ENCODE results near the gene WASF2.
"Not testable (repeated sequence)": the region's sequence is repeated elsewhere in the genome, so short reads cannot be mapped to it uniquely, and the experiment has no call there.

Gene WASF2

GRCh38 chr1:27451343-27451742, 38.6 kb downstream of the WASF2 start:
- DNase-seq (ENCODE audit: low read depth) = no peak

GRCh38 chr1:27448982-27449381, 41.0 kb downstream of the WASF2 start:
- no peak for DNase-seq (ENCODE audit: low read depth)

DNA sequence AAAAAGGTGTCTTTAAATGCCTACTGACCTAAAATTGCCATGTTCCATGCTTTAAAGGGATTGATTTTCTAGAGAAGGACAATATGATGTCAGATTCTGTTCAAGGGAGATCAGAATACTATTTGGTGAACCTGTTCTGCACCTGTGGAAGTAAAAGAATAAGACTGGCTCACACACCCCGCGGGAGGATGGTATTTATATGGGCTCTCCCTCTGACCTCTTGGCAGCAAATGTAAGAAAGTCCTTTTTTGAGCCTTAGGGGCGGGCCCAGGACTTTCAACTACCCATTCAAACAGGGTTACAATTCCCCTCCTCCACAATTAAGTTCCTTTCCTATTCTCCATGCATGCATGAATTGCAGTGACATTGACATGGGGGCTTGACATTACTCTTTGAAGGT, 42.1 kb downstream of the WASF2 start:
- no peak for DNase-seq (ENCODE audit: low read depth)

DNA sequence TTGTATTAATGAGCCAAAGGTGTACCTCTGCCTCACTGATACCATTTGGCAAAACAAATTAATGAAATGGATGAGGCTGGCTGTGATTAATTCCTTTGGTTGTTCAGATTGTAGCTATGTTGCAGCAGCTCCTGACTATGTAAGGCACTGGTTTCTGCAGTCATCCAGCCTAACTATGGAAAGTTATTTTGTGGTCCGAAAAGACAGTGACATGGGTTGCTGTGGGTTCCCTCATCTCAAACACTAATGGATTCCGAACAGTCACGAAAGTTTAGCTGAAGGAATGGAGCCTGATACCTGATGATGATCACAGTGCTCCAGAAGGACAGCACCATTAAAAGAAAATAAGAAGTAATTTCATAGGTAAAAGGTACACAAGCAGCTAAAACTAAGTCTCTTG, 42.6 kb downstream of the WASF2 start:
- no peak for DNase-seq (ENCODE audit: low read depth)

DNA sequence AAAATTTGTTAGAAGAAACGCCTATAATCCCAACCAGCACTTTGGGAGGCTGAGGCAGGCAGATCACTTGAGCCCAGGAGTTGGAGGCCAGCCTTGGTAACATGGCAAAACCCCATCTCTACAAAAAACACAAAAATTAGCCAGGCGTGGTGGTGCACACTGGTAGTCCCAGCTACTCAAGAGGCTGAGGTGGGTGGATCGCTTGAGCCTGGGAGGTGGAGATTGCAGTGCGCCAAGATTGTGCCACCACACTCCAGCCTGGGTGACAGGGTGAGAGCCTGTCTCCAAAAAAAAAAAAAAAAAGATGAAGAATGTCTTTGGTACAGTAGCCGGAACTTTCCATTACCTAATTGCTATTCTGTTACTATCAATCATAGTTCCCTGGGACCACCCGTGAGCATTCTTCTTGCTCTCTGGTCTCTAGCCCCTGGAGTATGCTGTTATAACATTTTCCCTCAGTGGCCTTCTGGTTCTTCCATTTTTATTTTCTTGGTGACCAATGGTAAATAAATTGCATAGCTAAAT, 43.4 kb downstream of the WASF2 start:
- no peak for DNase-seq (ENCODE audit: low read depth)

DNA sequence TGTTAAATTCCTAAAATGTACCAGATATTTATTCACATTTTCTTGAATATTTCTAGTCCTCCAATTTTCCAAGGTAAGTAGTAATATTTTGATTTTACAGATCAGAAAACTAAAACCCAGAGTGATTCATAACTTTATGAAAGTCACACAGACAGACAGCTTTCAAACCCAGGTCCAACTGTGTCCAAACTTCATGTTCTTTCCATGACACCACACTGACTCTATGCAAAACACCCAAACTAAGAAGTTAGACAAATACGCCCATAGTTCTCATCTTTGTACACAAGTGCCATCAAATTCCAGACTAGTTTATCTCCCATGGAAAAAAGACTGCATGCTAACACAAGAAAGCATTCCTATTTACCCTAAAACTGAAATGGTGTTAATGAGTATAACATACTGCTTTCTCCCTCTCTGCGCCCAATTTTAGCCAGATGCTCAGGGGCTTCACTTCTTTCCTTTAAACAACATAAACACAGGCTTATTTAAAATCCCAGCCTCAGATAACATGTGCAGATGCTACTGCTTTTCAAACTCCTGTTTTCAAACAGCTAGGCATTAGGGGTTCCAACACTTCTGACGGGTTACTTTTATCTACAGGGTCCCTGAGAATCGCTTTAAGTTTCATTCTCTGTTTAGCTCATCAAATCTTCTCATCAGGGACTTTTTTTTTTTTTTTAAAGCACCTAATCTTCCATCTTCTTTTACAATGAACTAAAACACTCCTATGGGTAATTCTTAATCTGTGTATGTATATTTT, 44.6 kb downstream of the WASF2 start:
- DNase-seq (ENCODE audit: low read depth) = no peak

DNA sequence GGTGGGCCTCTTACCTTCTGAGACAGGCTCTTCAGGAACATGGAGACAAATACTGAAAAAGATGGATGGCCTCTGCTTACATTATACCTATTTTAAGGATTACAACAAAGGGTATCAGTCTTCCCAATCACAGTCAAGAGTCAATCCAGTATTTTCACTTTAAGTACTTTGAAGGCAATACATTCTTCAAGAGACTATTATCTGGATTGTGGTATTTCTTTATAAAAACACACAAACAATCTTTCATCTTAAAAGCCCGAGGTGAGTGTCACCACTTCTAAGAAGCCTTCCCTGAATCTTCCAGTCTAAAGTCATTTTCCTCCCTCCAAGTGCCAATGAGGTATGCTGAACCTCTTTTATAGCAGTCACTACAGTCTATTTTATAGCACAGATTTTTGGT, 45.3 kb downstream of the WASF2 start:
- DNase-seq (ENCODE audit: low read depth) = no peak

- no peak for DNase-seq (ENCODE audit: low read depth)
Observed at GRCh38 chr1:27439150-27439549, 50.8 kb downstream of the WASF2 start.

DNA sequence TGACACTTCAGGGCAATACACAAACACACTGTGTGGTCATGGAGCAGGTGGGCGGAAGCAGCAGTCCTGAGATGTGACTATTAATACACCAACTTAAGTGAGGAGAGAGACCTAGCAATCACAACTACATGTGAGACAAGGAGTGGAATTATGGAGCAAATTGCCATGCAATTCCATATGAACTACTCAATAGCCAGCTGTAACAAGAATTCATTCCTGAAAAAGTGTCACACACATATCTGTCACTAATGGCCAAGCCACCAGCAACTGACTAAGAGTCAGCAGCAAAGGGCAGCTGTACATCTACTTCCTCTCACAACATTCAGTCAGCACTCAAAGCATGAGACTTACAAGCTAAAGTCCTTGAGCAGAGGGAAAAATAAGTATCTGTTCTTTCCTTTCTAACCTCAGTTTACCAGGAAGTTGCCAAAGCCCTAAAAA, 51.3 kb downstream of the WASF2 start:
- DNase-seq (ENCODE audit: low read depth) = no peak

DNA sequence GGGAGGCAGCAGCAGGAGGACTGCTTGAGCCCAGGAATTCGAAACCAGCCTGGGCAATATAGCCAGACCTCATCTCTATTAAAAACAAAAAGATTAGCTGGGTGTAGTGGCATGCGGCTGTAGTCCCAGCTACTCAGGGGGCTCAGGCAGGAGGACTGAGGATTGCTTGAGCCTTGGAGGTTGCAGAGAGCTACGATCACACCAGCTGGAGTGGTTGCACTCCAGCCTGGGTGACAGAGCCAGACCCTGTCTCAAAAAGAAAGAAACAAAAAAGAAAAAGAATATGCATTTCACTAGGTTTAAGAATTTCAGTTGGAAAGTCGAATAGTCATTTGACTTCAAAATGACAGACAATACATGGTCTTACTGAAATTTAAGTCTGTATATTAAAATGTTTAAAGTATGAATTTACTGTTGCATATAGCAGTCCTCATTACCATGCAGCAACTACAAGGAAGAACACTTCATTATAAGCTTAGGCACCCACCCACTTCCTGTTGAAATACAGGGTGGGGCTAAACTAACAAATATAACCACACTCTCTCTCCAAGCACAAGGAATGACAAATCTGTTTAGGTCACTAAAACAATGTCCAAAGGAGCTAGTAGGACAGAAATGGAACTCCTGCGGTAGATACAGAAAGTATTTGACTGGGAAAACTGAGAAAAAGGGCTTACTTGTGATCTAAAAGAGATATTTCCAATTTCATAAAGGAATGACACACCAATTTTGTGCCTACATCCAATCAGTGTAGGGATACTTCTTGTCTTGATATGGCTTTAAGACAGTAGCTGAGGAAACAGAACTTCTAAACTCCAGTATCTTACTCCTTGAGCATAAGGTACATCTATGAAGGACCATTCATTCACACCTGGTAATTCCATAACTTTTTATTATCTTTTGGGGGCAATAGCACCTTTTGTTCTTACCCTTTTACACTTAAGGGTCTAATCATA, 53.5 kb downstream of the WASF2 start:
- DNase-seq (ENCODE audit: low read depth) = no peak

- DNase-seq (ENCODE audit: low read depth) = no peak
Observed at GRCh38 chr1:27435566-27436203, 54.3 kb downstream of the WASF2 start.

- no peak for DNase-seq (ENCODE audit: low read depth)
Observed at GRCh38 chr1:27433706-27434105, 56.3 kb downstream of the WASF2 start.

DNA sequence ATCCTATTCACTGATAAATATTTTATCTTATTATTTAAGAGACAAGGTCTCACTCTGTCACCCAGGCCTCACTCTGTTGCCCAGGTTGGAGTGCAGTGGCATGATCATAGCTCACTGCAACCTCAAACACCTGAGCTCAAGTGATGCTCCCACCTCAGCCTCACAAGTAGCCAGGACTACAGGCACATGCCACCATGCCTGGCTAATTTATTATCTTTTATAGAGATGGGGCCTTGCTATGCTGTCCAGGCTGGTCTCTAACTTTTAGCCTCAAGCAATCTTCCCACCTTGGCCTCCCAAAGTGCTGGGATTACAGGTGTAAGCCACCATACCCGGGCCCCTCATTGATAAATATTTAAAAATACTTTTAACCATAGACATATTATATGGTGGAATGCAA, 57.2 kb downstream of the WASF2 start:
- DNase-seq (ENCODE audit: low read depth) = not testable (repeated sequence)

- DNase-seq (ENCODE audit: low read depth) = no peak
Observed at GRCh38 chr1:27431601-27431940, 58.4 kb downstream of the WASF2 start.

GRCh38 chr1:27430903-27431600, 58.9 kb downstream of the WASF2 start:
- no peak for DNase-seq (ENCODE audit: low read depth)

GRCh38 chr1:27429029-27429425, 60.9 kb downstream of the WASF2 start:
- DNase-seq (ENCODE audit: low read depth) = no peak

DNA sequence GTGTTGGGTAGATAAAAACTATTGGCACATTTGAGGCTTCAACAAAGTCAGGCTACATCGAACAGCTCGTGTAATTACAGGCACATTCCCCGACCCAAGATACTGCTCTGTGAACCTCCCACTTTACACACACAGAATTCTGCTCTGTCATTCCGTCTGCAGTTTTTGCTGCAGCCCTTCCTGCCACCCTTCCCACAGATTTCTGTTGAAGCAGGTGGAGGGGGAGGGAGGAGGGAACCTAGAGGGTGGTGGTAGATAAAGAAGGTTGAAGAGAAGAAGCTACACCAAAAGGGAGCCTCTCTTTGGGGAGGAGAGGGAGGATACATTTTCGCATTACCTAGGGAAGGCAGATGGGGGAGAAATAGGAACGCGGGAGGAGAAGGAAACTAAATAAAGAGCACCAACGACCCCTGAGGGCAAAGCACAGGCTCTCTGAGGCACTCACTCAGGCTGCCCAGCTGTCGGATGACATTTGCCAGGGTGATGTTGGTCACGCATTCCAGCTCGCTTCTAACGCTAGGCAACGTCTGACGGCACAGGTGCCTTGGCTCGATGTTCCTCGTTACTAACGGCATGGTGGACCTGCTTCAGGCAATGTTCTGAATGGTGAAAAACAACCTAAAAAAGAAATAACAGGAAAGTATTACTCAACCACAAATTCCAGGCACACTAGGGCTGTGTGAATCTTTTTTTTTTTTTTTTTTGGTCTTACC, 61.5 kb downstream of the WASF2 start:
- DNase-seq (ENCODE audit: low read depth) = no peak

DNA sequence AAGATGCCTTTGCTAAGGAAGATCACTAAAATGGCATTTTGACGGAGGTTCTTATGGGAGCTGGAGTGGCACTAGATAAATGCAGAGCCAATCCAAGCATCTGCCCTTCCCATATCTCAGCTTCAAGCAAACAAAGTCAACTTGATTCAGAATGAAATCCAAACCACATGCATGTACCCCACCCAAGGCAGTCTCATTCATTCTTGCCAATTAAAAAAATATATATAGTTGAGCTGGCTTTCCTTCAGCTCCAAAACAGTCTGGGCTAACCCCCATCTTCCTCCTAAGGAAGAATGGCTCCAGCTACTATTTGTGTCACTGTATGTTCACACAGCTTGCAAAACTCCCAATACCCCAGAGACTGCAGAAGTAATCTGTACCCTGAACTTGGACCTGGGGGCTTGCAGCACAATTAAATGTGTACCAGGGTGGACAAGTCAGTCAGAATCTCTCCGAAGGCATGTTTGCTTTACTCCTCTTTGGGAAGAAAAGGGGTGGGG, 62.1 kb downstream of the WASF2 start:
- no peak for DNase-seq (ENCODE audit: low read depth)

GRCh38 chr1:27427329-27427728, 62.6 kb downstream of the WASF2 start:
- DNase-seq (ENCODE audit: low read depth) = no peak

DNA sequence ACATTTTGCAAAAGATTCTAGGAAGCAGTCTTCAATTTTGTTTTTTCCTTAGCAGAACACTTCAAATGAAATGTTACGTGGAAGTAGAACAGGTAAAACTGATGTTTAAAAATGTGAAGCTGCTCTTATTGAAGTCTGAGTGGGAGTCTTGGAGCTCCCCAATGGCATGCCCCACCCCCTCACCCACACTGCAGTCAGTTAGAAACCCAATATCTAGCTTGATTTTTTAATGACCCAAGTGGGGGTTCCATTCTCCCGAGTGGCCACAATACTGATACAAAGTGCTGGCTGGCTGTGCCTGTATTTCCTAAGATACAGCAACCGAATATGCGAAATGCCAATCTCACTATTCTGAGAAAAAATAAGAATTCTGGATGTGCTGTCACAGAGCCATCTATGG, 66.3 kb downstream of the WASF2 start:
- no peak for DNase-seq (ENCODE audit: low read depth)
